ENCODE measurements around the gene RTP5. TPM values are rescaled to one million over a fixed set of nuclear protein-coding genes. Genes with fewer than 3 reads are reported as not detected.

Gene RTP5
- polyA plus RNA-seq, 1 of the 3 experiments (the other 2 are of a cell fraction) = not detected

- no peaks in the 10 kb centered on the region for H4K20me1 ChIP-seq (ENCODE audit: insufficient read depth)
- no peaks in the 10 kb centered on the region for H3K79me2 ChIP-seq (ENCODE audit: insufficient read depth)
- H3K36me3 ChIP-seq (replicated peaks in 1 of 2; ENCODE audit: control insufficient read depth in 1 of 2, insufficient read depth in 2 of 2, low read length in 1 of 2) = no peaks in the 10 kb centered on the region
- ChIA-PET CTCF (interaction anchor here (1.1 to 1.5 kb wide), 3 partner anchors 10 to 42 kb away, joined by 3 to 5 read pairs (median 3); no protein-coding TSS in a partner anchor), POLR2A (no interaction called here)
- H3K4me2 ChIP-seq = no peak overlapping the region
- H3K9ac ChIP-seq = no peak overlapping the region
- no peaks in the 10 kb centered on the region for H3K27me3 ChIP-seq (ENCODE audit: insufficient read depth)
- no peaks in the 10 kb centered on the region for H3K9me2 ChIP-seq
- no peaks in the 10 kb centered on the region for H3K9me3 ChIP-seq
- no peak overlapping the region for H2AFZ ChIP-seq (ENCODE audit: low read depth)
- peaks cover 0 to 4% of the 10 kb centered on the region in 2 experiments; a peak in 1 of 4 replicates for H3K4me1 ChIP-seq (ENCODE audit: control insufficient read depth in 1 of 2, insufficient read depth in 2 of 2, low read depth in 1 of 2, low read length in 1 of 2)
- 78% methylated on average over 10 of the region's 10 CpGs for whole genome bisulfite sequencing (ENCODE audit: low lambda C conversion rate)
- H3K27ac ChIP-seq (ENCODE audit: low read depth in 2 of 2, low read length in 1 of 2) = no peak overlapping the region
- H3F3A ChIP-seq (replicated peaks; ENCODE audit: insufficient read depth) = no peaks in the 10 kb centered on the region
- H3K4me3 ChIP-seq (ENCODE audit: low read depth in 2 of 2, low read length in 1 of 2) = no peak overlapping the region
- DNase-seq = no peak
- no peak for TF ChIP-seq TEAD4 (IDR thresholded peaks at IDR 0.05; ENCODE audit: borderline replicate concordance, insufficient read depth)
- no peak for TF ChIP-seq PBX3 (IDR thresholded peaks at IDR 0.05)
- no peak for TF ChIP-seq RAD21 (IDR thresholded peaks at IDR 0.05; ENCODE audit: low read length)
- no peak for TF ChIP-seq SIN3A (IDR thresholded peaks at IDR 0.05; ENCODE audit: borderline replicate concordance, low read depth, low read length)
- TF ChIP-seq RFX5 (IDR thresholded peaks at IDR 0.05; ENCODE audit: low read length) = no peak
- TF ChIP-seq USF1 (IDR thresholded peaks at IDR 0.05; ENCODE audit: borderline replicate concordance, low read depth) = no peak
These were observed 34.9 kb upstream of the RTP5 start for GRCh38 chr2:241834527-241835210.

GRCh38 chr2:241835611-241836010 is 33.9 kb upstream of the RTP5 start:
- Histone ChIP-seq H3K9ac (no peak overlapping the region), H3K9me2 (no peaks in the 10 kb centered on the region), H3K79me2 (ENCODE audit: insufficient read depth) (no peaks in the 10 kb centered on the region), H3K27me3 (ENCODE audit: insufficient read depth) (no peaks in the 10 kb centered on the region), H3K4me3 (ENCODE audit: low read depth in 2 of 2, low read length in 1 of 2) (no peak overlapping the region), H3K4me1 (ENCODE audit: control insufficient read depth in 1 of 2, insufficient read depth in 2 of 2, low read depth in 1 of 2, low read length in 1 of 2) (peaks cover 0 to 4% of the 10 kb centered on the region in 2 experiments; a peak in 1 of 4 replicates), H3K36me3 (replicated peaks in 1 of 2; ENCODE audit: control insufficient read depth in 1 of 2, insufficient read depth in 2 of 2, low read length in 1 of 2) (no peaks in the 10 kb centered on the region), H4K20me1 (ENCODE audit: insufficient read depth) (no peaks in the 10 kb centered on the region), H3K9me3 (no peaks in the 10 kb centered on the region), H3K27ac (ENCODE audit: low read depth in 2 of 2, low read length in 1 of 2) (no peak overlapping the region), H3F3A (replicated peaks; ENCODE audit: insufficient read depth) (no peaks in the 10 kb centered on the region), H2AFZ (ENCODE audit: low read depth) (no peak overlapping the region), H3K4me2 (no peak overlapping the region)
- ChIA-PET POLR2A (no interaction called here), CTCF (interaction anchor here (0.7 to 1.8 kb wide), 5 partner anchors 9 to 24 kb away, joined by 3 to 5 read pairs (median 4); no protein-coding TSS in a partner anchor)
- TF ChIP-seq USF1 (IDR thresholded peaks at IDR 0.05; ENCODE audit: borderline replicate concordance, low read depth) (no peak), RCOR1 (IDR thresholded peaks at IDR 0.05; ENCODE audit: low read length) (no peak), CTCF (IDR thresholded peaks at IDR 0.05) (no peak), ZBTB33 (IDR thresholded peaks at IDR 0.05; ENCODE audit: borderline replicate concordance, low read depth) (no peak), NFIC (IDR thresholded peaks at IDR 0.05; ENCODE audit: borderline replicate concordance) (no peak), SIN3A (IDR thresholded peaks at IDR 0.05; ENCODE audit: borderline replicate concordance, low read depth, low read length) (no peak), EZH2phosphoT487 (IDR thresholded peaks at IDR 0.05; ENCODE audit: borderline replicate concordance, low read depth) (no peak), RAD21 (IDR thresholded peaks at IDR 0.05; ENCODE audit: low read length) (no peak), RFX5 (IDR thresholded peaks at IDR 0.05; ENCODE audit: low read length) (no peak), MEF2A (IDR thresholded peaks at IDR 0.05; ENCODE audit: borderline replicate concordance, low read depth) (no peak), GABPA (IDR thresholded peaks at IDR 0.05; ENCODE audit: low read depth) (no peak), FOXM1 (IDR thresholded peaks at IDR 0.05; ENCODE audit: low read depth) (no peak), EP300 (IDR thresholded peaks at IDR 0.05; ENCODE audit: borderline replicate concordance in 1 of 2, low read depth in 1 of 2, low read length in 1 of 2) (no peak), ELF1 (IDR thresholded peaks at IDR 0.05) (no peak), JUND (IDR thresholded peaks at IDR 0.05) (no peak)
- WGBS (ENCODE audit: low lambda C conversion rate) = 79% methylated on average over 4 of the region's 4 CpGs
- no peak for DNase-seq
